ENCODE data around the gene RAD9A.
A peak's percentile ranks its signal among the peaks of the same experiment; 100 is the strongest.
"Not testable (repeated sequence)": the region's sequence is repeated elsewhere in the genome, so short reads cannot be mapped to it uniquely, and the experiment has no call there.

RAD9A gene

GRCh38 chr11:67411785-67412152, 20.0 kb downstream of the RAD9A start:
- no peak for DNase-seq

- DNase-seq: no peak
These were observed 20.9 kb downstream of the RAD9A start for GRCh38 chr11:67412495-67413179.

GRCh38 chr11:67413266-67413849, 21.6 kb downstream of the RAD9A start:
- no peak for DNase-seq

- no peak for DNase-seq
These were observed 23.9 kb downstream of the RAD9A start, which contains the start of gene CARNS1 for GRCh38 chr11:67415501-67416304. TSS of gene CARNS1 (plus strand) at chr11:67415678. CDS start at chr11:67416200, 522 bp downstream.

- DNase-seq: peak; percentile 7
These were observed 24.9 kb downstream of the RAD9A start for GRCh38 chr11:67416416-67417335.

GRCh38 chr11:67417425-67417824, 25.6 kb downstream of the RAD9A start:
- DNase-seq: no peak

- no peak for DNase-seq
These were observed 26.9 kb downstream of the RAD9A start for GRCh38 chr11:67418476-67419281.

- DNase-seq: no peak
These were observed 27.7 kb downstream of the RAD9A start for GRCh38 chr11:67419325-67420049.

- DNase-seq: no peak
These were observed 28.4 kb downstream of the RAD9A start for GRCh38 chr11:67420147-67420645.

- peak; percentile 63 for DNase-seq
These were observed 29.1 kb downstream of the RAD9A start for GRCh38 chr11:67420646-67421429.

GRCh38 chr11:67421430-67422031, 29.7 kb downstream of the RAD9A start:
- DNase-seq: no peak

- no peak for DNase-seq
These were observed 31.1 kb downstream of the RAD9A start for GRCh38 chr11:67422891-67423290.

GRCh38 chr11:67423466-67423865, 31.7 kb downstream of the RAD9A start:
- DNase-seq: no peak

GRCh38 chr11:67423891-67424613, 32.3 kb downstream of the RAD9A start:
- DNase-seq: no peak

GRCh38 chr11:67427364-67427859, 35.6 kb downstream of the RAD9A start:
- not testable (repeated sequence) for DNase-seq

GRCh38 chr11:67428052-67429001, 36.5 kb downstream of the RAD9A start, which contains the start of gene RPS6KB2:
TSS of gene RPS6KB2 (plus strand) at chr11:67428494. CDS start at chr11:67428546, 52 bp downstream.
- DNase-seq: peak; percentile 92

- no peak for DNase-seq
These were observed 37.4 kb downstream of the RAD9A start for GRCh38 chr11:67429038-67429668.

All from NCI-H1694 (cell line).